NCI-H2196 treated with DMSO at 0.1 percent for 48 hours (cell line): ENCODE data around the gene KCND2.
"Not testable (repeated sequence)": the region's sequence is repeated elsewhere in the genome, so short reads cannot be mapped to it uniquely, and the experiment has no call there.

ENCODE experiments used
- DNase-seq: peaks from one replicate; lab custom pipeline; 2025; ENCODE audit not compliant: unreplicated experiment; lab: John Stamatoyannopoulos, UW

The KCND2 gene

DNA sequence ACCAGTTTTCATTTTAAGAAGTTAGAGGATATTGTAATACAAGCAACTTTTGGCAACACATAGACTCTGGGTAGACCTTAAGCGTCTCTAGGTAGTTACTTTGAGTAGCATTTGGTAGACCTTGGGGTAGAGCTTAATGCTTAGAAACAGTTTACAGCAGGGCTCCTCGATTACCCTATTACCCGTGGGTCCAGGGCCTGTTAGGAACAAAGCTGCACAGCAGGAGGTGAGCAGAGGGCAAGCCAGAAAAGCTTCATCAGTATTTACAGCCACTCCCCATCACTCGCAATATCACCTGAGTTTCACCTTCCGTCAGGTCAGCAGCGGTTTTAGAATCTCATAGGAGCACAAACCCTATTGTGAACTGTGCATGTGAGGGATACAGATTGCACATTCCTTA lies 411.5 kb downstream of the KCND2 start:
- no peak for DNase-seq

- DNase-seq: no peak
Observed at GRCh38 chr7:120691915-120692314, 418.9 kb downstream of the KCND2 start.

DNA sequence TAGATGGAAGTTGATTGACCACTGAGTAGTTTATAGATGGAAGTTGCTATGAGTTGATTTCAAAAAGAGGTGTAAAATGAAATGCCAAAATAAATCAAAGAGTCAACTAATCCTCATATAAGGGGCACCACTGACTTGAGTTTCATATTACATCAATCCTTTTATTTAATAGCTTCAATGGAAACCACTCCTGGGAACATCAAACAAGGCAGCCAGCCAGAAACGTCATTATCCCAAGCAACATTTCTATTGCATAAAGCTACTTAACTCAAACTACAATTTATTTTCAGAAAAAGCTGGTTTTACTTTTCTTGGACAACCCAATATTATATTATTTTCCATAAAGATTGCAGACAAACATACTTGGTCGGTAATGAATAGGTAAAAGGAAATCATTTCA lies 422.9 kb downstream of the KCND2 start:
- no peak for DNase-seq

GRCh38 chr7:120700796-120701195 lies 427.8 kb downstream of the KCND2 start:
- DNase-seq: no peak

- DNase-seq: not testable (repeated sequence)
Observed at GRCh38 chr7:120702408-120702807, 429.4 kb downstream of the KCND2 start.

DNA sequence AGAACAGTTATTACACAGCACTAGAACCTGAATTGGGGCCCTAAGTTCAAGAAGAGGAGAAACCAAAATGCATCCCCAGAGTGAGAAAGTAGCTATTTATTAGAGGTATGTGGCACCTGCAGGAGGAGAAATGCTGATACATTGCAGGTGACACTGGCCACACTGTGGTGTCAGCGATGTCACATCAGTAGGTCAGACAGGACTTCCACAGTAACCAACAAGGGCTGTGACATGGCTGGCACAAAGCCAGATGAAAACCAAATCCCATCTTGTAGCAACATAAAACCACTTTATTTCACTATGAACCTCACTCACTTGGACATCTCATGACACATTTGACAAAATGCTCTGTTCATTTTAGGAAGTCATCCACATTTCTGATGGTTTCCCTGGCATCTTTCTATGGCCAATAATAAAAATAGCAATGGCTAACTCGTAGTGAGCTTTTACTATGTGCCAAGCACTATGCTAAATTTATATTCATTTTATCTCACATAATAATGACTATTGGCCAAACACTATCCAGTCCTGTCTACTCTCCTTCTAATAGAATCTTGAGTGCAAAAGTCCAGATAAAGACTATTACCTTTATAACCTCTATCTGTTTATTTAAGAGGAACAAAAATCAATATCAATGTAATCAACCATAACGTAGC lies 430.7 kb downstream of the KCND2 start:
- DNase-seq: no peak

GRCh38 chr7:120709252-120709971 lies 436.4 kb downstream of the KCND2 start:
- DNase-seq: no peak

- no peak for DNase-seq
Observed at GRCh38 chr7:120709972-120710320, 437.0 kb downstream of the KCND2 start.

DNA sequence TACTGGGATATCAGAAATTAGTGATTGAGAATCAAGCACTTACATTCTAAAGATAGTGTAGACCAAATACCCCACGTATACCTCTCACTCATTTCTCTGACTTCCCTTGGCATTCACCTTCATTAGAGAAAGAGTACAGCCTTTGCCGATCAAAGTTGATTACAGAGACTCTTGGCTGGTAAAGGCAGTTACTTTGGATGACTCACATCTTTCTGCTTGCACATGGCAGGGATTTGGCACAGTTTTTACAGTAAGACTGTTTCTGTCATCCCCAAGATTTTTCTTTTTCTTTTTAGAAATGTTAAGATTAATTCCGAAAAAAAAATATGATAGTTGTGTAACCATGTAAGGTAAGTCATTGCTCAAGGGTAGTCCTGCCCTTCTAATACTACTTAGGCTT lies 442.0 kb downstream of the KCND2 start:
- DNase-seq: no peak

DNA sequence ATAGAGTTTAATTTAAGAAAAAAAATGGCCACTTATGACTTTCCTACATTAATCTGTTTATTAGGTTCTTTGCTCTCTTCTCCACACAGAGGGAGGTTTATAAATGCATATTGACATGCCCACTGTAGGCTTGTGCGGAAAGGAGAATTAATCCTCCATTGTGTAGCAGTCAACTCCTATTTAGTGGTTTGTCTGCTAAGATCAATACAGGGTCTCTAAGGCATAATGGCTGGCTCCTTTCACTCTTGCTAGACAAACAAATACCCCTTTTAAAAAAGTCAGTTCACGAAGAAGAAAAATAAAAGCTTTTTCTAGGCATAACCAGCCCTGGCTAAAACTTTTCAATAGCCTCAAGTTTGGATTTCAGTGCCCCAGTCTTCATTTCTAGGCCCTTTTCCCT lies 443.3 kb downstream of the KCND2 start:
- no peak for DNase-seq

DNA sequence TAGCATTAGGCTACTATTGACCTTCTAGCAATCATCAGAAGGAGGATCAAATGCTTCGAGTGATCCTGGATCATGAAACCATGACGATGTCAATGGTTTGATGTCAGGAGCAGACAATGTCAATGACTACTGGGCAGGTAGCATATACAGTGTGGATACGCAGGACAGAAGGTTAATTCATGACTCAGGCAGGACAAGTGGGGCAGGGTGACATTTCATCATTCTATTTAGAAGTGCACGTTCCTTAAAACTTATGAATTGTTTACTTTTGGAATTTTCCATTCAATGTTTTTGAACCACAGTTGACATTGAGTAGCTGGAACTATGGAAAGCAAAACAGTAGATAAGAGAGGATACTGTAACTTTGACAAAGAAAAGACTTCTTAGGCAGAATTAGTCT lies 444.2 kb downstream of the KCND2 start:
- no peak for DNase-seq

GRCh38 chr7:120718361-120718760 lies 445.4 kb downstream of the KCND2 start:
- DNase-seq: no peak

DNA sequence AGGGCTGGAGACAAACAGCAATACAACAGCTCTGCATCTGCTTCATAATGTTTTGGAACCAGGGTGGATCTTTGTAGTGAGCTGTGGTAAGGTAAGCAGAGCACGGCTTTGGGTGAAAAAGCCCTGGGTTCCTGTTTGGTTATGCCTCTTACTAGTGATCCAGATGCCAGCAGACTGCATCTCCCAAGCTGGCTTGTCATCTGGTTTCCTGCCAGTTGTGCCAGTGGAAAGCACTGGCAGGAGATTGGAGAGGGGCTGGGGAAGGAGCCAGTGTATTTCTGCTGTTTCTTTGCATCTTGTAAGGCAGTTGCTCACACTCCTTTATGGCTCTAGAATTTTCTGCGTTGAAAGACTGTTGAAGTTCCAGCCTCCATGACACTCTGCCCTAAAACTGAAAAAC lies 447.3 kb downstream of the KCND2 start:
- DNase-seq: no peak

GRCh38 chr7:120723465-120724385 lies 450.8 kb downstream of the KCND2 start:
- DNase-seq: no peak

DNA sequence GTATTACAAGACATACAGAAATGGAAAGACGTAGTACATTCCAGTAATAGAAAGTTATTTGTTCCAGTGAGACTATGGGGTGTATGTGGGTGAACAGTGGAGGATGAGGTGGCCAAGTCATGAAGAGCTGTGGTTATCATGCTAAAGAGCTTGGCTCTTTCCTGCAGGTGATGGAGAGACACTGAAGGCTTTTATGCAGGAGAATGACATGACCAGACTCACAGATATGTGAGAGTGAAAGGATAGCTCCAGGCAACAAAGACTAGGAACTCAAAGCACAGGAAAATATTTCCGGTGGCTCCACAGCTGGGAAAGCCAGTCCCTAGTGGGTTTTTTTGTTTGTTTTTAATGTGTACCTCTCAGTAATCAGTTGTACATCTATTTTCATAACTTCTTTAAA lies 451.5 kb downstream of the KCND2 start:
- DNase-seq: no peak

DNA sequence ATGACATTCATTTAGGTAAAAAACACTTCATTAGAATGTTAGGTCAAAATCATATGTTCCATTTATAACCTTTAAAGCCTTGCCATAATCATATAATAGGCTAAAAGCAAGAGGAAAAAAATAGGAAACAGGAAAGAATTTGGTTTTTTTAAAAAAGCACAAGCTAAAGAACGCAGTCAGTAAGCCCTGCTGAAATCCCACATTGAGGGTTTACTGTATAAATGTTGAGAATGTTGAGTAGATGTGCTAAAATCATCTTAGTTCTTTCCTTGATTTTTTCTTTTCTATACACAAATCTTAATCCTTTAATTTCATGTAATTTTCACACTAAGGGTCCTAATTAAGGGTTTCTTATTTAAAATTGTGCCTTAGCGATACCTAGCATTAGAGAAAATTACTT lies 452.0 kb downstream of the KCND2 start:
- no peak for DNase-seq

GRCh38 chr7:120725376-120726039 lies 452.5 kb downstream of the KCND2 start:
- peak; percentile 37 for DNase-seq

- DNase-seq: no peak
Observed at GRCh38 chr7:120729245-120729644, 456.3 kb downstream of the KCND2 start.

DNA sequence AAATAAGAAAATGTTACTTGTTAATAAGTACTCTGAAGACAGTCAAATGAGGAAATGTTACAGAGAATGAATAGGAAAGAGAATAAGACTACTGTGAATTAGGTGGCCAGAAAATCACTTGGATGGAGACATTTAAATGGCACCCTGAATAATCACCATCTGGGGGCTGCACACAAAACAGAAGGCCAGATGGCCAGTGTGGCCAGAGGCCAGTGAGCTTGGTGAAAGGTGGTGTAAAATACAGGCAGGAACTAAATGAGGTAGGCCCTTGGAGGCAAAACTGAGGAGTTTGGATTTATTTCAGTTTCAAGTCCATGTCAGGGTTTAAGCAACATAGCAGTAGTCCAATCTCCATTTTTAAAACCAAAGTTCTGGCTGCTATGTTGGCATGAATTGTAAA lies 458.3 kb downstream of the KCND2 start:
- DNase-seq: no peak

DNA sequence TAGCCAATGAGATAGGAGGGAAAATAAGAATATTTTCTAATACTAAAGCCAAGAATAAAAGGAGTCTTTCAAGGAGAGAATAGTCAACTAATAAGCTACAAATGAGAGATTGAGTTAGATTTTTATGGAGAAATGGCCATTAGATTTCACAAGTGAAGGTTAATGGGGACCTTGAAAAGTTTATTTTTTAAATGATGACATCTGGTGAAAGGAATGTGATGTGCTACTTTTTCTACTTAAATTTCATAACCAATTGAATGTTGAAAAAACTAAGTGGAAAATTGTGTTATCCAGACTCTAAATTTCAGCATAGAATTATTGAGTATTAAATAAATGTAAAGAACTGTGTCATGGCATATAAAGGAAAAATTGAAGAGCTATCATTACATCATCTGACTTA lies 459.3 kb downstream of the KCND2 start:
- DNase-seq: no peak

DNA sequence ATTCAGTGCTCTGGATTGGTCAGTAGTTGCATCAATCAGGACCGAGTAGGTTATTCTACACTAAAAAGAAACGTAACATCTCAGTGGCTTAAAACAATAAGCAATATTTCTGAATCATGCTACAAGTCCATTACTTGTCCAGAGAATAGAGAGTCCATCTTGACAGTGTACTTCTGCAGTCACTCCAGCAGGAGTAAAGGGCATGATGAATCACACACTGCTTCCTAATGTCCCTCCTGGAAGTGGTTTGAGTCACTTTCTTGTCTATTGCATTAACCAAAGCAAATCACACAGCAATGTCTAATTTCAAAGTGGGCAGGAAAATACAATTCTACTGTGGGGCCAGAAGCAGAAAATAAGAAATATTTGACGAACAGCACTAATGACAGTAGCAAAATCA lies 460.2 kb downstream of the KCND2 start:
- DNase-seq: no peak
